Diencephalon (tissue), 1 donor: ENCODE results near the gene OXER1. TPM values are rescaled to one million over a fixed set of nuclear protein-coding genes. Genes with fewer than 3 reads are reported as not detected.

Source experiments
- small RNA-seq: library from RNA; depleted of rRNA; stranded (forward); fragments of <200 nt; gene quantifications from one replicate; pipeline ENCODE3, GENCODE V24; 2014
- total RNA-seq: library from RNA; depleted of rRNA; stranded (reverse); fragments of >200 nt; gene quantifications from one replicate; pipeline ENCODE4 v1.2.3, GENCODE V29; 2014

Gene OXER1, protein sequence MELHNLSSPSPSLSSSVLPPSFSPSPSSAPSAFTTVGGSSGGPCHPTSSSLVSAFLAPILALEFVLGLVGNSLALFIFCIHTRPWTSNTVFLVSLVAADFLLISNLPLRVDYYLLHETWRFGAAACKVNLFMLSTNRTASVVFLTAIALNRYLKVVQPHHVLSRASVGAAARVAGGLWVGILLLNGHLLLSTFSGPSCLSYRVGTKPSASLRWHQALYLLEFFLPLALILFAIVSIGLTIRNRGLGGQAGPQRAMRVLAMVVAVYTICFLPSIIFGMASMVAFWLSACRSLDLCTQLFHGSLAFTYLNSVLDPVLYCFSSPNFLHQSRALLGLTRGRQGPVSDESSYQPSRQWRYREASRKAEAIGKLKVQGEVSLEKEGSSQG
- not detected for total RNA-seq

GRCh38 chr2:42764096-42764495 lies at the start of gene OXER1:
OXER1 (minus strand) TSS chr2:42764135; CDS start chr2:42764062, 73 bp downstream.

DNA sequence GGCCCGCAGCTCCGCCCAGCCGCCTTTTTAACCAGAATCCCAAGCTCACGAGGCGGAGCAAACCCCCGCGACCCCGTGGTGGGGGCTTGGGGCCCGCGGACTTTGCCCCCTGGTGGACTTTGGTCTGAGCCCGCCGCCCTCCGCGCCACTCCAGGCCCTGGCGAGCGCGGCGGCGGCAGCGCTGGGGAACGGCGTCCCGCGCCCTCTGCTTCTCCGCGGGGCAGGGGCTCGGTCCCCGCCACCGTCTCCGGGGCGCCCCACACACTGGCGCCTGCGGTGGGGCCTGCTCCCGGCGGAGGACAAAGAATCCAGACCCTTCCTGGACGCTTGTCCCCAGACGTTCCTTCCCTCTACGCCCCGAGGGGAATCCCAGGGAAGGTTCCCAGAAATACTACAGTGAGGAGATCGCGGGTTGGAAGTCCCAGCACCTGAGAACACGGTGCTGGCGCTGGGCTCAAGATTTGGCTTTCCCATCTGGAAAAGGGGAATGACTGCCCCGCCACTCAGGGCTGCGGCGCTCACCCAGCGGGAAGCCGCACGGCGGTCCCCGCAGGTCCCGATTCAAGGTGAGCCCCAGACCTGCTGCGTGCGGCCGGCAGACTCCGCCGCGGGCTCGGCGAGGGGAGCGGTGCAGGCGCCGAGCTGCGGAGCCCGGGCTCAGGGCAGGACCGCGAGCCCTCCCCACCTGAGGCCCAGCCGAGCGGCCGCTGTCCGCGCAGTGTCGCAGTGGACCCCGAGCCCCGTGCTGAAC lies 28.8 kb upstream of the OXER1 start, which contains the start of gene HAAO:
HAAO (minus strand) TSS at position 1 of the 751 bp plus-strand sequence. CDS start 47 bp downstream, outside the sequence.

Small RNA genes within 50 kb of the gene (small RNA-seq; reads per million reads assigned to genes)
- not detected for gene RNU6-137P

Other genes with a start within 250 kb of the OXER1 start
- gene MTA3, start 195.5 kb downstream of the OXER1 start, total RNA-seq, result 46.4 TPM
- gene HAAO, start 28.4 kb upstream of the OXER1 start, total RNA-seq, result 1.4 TPM